ENCODE measurements around the gene PUM2.

The PUM2 gene

GRCh38 chr2:20230114-20230425, 120.6 kb downstream of the PUM2 start:
- DNase-seq (ENCODE audit: low spot score), result no peak

DNA sequence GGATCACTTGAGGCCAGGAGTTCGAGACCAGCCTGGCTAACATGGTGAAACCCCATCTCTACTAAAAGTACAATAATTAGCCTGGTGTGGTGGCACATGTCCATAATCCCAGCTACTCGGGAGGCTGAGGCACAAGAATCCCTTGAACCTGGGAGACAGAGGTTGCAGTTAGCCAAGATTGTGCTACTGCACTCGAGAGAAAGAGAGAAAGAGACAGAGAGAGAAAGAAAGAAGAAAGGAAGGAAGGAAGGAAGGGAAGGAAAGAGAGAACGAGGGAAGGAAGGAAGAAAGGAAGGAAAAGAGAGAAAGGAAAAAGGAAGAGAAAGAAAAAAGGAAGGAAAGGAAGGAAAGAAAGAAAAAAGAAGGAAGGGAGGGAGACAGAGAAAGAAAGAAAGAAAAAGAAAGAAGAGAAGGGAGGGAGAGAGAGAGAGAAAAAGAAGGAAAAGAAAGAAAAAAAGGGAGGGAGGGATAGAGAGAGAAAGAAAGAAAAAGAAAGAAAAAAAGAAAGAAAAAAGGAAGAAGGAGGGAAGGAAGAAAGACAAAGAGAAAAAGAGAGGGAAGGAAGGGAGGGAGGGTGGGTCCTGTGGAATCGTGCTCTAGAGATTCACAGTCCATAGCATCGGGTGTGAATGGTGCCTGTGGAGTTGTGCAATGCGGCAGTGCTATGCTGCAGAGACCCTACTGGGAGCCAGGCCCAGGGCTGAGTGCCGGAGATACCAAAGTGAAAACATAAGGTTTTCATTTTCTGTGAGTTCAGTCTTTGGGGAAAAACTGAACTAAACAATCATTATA, 121.1 kb downstream of the PUM2 start:
- no peak for DNase-seq (ENCODE audit: low spot score)

DNA sequence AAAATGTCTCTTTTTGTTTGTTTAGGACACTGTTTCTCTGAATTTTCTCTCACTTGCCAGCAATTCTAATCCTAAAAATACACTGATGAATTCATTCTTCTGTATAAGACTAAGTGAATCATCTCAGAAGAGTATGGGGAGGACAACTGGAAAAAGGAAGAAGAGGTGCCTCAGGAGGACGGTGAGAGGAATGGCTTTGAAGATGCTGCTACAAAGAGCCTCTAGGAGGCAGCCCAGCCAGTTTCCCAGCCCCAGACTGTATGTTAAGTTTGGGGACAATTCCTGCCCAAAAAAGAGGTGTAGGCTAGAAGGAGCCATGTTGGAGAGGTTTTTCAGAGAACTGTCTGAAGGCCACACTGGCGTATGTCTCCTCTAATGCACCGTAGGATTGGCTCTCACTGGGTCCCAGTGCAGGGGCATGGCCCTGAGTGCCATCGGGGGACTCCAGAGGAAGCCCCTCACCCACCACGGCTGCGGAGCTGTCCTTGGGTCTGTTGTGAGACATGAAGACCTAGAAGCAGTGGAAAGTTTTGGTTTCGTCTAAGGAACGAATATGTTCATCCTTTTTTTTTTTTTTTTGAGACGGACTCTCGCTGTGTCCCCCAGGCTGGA, 122.6 kb downstream of the PUM2 start:
- no peak for DNase-seq (ENCODE audit: low spot score)

DNA sequence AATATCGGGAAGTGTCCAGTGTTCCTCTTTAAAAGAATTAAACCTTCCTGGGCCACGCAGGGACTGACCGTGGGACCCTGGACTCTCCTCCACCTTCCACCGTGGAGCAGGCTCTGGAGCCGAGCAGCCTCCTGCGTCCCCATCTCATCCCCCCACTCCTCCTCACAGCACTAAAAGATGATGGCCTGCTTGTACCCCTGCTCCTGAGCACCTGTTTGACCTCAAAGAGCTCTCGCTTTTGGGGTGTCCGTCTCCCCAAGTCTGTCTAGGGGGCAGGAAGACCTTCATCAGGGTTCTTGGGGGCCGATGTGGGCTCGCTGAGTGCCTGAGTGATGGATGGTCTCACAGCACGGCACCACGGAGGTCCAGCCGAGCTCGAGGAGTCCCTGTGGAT, 124.5 kb downstream of the PUM2 start:
- no peak for DNase-seq (ENCODE audit: low spot score)

GRCh38 chr2:20225294-20226151, 125.1 kb downstream of the PUM2 start:
- peak; percentile 22 for DNase-seq (ENCODE audit: low spot score)

DNA sequence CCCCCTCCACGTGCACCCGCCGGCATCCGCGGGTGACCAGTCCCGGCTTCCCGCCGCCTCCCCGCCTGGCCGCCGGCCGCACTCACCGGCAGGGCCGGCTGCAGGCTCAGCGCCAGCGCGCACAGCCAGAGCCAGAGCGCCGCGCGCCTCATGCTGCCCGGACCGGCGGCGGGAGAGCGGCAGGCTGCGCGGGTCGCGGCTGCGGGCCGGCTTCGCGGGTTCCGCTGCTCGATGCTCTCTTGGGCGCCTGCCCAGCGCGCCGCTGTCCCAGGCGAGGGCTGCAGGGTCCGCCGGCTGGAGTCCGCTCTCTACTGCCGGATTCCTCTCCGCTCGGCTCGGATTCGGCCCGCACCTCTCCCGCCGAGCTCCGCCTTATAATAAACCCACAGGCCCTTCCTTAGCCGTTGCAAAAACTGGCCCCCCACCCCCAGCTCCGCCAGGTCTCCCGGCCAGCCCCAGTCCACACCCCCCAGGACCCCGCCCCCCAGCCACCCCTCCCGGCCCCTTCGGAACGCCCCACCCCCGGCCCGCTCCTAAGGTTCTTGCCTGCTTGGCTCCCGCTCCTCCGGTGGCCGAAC, 125.8 kb downstream of the PUM2 start, which contains the start of gene SDC1:
Gene SDC1, minus strand, starts transcription at position 415 of the 578 bp plus-strand sequence. Its CDS starts 263 bp downstream, at position 152.
- peak; percentile 46 for DNase-seq (ENCODE audit: low spot score)

- DNase-seq (ENCODE audit: low spot score), result no peak
Observed at GRCh38 chr2:20224164-20224715, 126.4 kb downstream of the PUM2 start.

- DNase-seq (ENCODE audit: low spot score), result peak; percentile 16
Observed at GRCh38 chr2:20223407-20224163, 127.1 kb downstream of the PUM2 start.

DNA sequence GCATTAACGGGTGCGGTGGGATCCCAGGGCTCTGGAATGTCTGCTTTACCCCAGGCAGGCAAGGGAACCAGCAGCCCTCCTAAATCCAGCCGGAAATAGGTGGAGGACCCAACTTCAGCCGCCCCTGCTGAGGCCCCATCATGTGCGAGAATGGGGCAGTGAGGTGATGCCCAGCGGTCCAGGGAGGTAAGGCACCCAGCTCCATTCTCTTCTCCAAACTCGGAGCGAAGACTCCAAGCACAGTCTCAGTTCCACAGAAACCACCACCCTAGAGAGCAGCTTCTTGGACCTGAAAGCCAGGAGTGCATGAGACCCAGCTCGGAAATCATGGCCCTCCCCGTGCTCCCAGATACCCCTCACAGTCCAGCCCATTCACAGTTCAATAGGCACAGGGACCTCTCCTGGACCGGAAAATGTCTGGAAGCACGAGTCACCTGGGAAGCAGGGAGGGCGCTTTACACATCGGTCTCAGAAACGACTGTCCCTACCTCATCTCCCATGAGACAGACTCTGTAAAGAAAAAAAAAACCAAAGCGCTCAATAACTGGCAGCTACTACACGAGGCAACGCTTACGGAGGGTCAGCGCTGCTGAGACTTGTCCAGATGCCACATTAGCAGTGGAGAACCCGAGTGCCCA, 127.8 kb downstream of the PUM2 start:
- DNase-seq (ENCODE audit: low spot score), result no peak

- no peak for DNase-seq (ENCODE audit: low spot score)
Observed at GRCh38 chr2:20222014-20222768, 128.5 kb downstream of the PUM2 start.

GRCh38 chr2:20221555-20221973, 129.1 kb downstream of the PUM2 start:
- no peak for DNase-seq (ENCODE audit: low spot score)

DNA sequence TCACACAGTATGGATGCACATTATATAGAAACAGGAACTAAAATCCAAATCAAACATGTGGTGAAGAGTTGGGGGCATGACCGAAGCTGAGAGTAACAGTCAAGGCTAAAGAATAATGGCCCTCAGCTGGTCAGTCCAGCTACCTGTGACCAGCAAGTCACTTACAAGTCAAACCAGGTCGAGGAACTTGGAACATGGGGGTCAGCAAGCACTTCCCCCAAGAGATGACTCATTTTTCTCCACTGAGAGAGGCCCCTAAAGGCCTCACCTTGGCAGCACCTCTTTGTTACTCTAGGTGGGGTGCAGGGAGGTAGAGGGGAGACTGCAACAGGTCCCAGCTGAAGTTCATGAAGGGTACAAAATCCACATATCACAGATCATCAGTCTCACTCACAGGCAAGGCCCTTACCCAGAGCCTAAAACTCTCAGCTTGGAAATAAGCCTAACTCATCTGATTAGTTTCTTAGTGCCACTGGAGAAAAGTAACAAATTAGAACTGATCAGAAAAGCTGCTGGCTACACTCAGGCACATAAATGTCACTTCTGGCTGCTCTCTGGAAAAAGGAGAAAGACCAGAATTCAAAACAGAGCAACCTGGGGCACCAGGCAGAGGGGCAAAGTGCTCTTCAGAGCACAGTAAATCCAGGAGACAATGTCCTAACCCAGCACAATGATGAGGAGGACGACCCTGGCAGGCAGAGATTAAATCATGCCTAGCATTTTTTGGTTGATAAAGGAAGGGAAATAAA, 129.7 kb downstream of the PUM2 start:
- no peak for DNase-seq (ENCODE audit: low spot score)

- DNase-seq (ENCODE audit: low spot score), result no peak
Observed at GRCh38 chr2:20219763-20220380, 130.8 kb downstream of the PUM2 start.

DNA sequence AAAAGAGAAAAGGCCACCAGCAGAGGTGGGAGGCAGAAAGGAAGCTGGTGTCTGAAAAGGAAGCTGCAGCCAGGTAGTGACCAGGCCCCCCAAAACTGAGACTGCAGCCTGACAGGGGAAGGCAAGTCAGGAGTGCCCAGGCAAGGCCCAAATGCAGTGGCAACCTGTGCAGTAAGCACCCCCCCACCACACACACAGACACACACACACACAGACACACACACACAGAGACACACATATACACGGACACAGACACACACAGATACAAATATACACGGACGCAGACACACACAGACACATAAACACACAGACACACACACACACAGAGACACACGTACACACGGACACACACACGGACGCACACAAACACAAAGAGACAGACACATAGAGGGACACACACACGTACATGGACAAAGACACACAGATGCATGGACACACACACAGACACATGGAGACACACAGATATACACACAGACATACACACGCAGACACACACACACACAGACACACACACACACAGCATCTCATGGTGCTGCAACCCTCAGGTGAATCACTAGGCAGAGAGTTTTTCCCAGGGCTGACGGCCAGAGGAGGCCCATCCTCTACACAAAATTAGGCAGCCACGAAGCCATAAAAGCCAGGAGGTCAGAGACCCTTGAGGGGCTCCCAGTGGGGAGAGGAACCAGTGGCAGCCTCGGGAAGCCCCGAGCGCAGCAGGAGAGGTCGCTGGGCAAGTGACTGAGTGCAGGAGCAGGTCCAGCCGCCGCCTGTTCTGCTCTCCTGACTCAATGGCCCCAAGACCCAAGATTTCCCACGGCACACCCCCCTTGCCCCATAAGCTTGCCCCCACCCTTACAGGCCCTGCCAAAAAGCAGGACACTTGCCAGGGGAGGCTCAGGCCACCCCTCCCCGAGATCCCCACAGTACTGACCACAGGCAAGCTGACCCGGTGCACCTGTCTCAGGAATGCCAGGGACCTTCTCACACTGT, 132.0 kb downstream of the PUM2 start:
- DNase-seq (ENCODE audit: low spot score), result no peak

- no peak for DNase-seq (ENCODE audit: low spot score)
Observed at GRCh38 chr2:20217041-20217970, 133.3 kb downstream of the PUM2 start.
